ENCODE measurements around the gene KIAA1671. TPM values are rescaled to one million over a fixed set of nuclear protein-coding genes. Genes with fewer than 3 reads are reported as not detected.
A peak's percentile ranks its signal among the peaks of the same experiment; 100 is the strongest.

Gene KIAA1671
- total RNA-seq, 4 donors from 2014 or later, result 7.5 to 26.5 (median 9.1) TPM

GRCh38 chr22:24996420-24996952 is 44.0 kb downstream of the KIAA1671 start:
- DNase-seq (ENCODE audit: low spot score) (no peak), ATAC-seq (ENCODE audit: low FRiP score) (peak; percentile 45)
- TF ChIP-seq CTCF (IDR thresholded peaks at IDR 0.05), result no peak

- TF ChIP-seq CTCF (IDR thresholded peaks at IDR 0.05), result no peak
- ATAC-seq (ENCODE audit: low FRiP score) (no peak), DNase-seq (ENCODE audit: low spot score) (no peak)
These were observed 44.5 kb downstream of the KIAA1671 start for GRCh38 chr22:24997023-24997422.

GRCh38 chr22:25000686-25001085 is 48.2 kb downstream of the KIAA1671 start:
- no peak for ATAC-seq (ENCODE audit: low FRiP score)

GRCh38 chr22:25002241-25002985 is 49.9 kb downstream of the KIAA1671 start:
- no peak for TF ChIP-seq CTCF (IDR thresholded peaks at IDR 0.05)
- ATAC-seq (ENCODE audit: low FRiP score) (no peak), DNase-seq (ENCODE audit: low spot score) (no peak)

More at GRCh38 chr22:25000686-25001085, 48.2 kb downstream of the KIAA1671 start:
- DNase-seq (ENCODE audit: low spot score), result no peak
- no peak for TF ChIP-seq CTCF (IDR thresholded peaks at IDR 0.05)

GRCh38 chr22:25006354-25006753 is 53.8 kb downstream of the KIAA1671 start:
- DNase-seq (ENCODE audit: low spot score) (no peak), ATAC-seq (ENCODE audit: low FRiP score) (no peak)
- no peak for TF ChIP-seq CTCF (IDR thresholded peaks at IDR 0.05)

GRCh38 chr22:25007444-25008106 is 55.1 kb downstream of the KIAA1671 start:
- TF ChIP-seq CTCF (IDR thresholded peaks at IDR 0.05), result no peak
- ATAC-seq (ENCODE audit: low FRiP score) (no peak), DNase-seq (ENCODE audit: low spot score) (no peak)
